Endothelial cell of umbilical vein (primary cell): ENCODE results near the gene LRP2.

ENCODE experiments used
- EZH2 ChIP-seq: IDR thresholded peaks from 2 replicates; pipeline ENCODE4 v1.6.1; 2012; ENCODE audit warnings: borderline replicate concordance, low read depth, mild to moderate bottlenecking, moderate library complexity, low read length, inconsistent platforms; ENCODE audit not compliant: severe bottlenecking
- JUN ChIP-seq: IDR thresholded peaks from 2 replicates; pipeline ENCODE4 v1.6.1; 2011; ENCODE audit warnings: borderline replicate concordance, low read depth; ENCODE audit not compliant: insufficient read length, insufficient read depth
- MYC ChIP-seq: IDR thresholded peaks from one replicate; pipeline ENCODE4 v1.6.1; 2011; ENCODE audit warnings: mild to moderate bottlenecking, low read depth, low read length
- POLR2A ChIP-seq: IDR thresholded peaks from 2 replicates; pipeline ENCODE4 v1.6.1; 2012; ENCODE audit warnings: low read depth, mild to moderate bottlenecking, control low read depth, low read length
- POLR2AphosphoS5 ChIP-seq: IDR thresholded peaks from 2 replicates; pipeline ENCODE4 v1.6.1; 2012; ENCODE audit warnings: low read depth, mild to moderate bottlenecking, control low read depth, low read length, moderate library complexity; ENCODE audit not compliant: insufficient read depth
- TF ChIP-seq, protein P1 (sequence below), 2 donors: IDR thresholded peaks; 1 replicate in 1 of 2; 2 replicates in 1 of 2; pipeline ENCODE4 v1.5.1; 2011; ENCODE audit warnings: low read length in 2 of 2, mild to moderate bottlenecking in 2 of 2, moderate library complexity in 2 of 2, control low read depth in 1 of 2, inconsistent platforms in 1 of 2, low read depth in 1 of 2; ENCODE audit not compliant: insufficient read depth in 1 of 2; ENCODE audit errors: extremely low read depth in 1 of 2

DNA sequence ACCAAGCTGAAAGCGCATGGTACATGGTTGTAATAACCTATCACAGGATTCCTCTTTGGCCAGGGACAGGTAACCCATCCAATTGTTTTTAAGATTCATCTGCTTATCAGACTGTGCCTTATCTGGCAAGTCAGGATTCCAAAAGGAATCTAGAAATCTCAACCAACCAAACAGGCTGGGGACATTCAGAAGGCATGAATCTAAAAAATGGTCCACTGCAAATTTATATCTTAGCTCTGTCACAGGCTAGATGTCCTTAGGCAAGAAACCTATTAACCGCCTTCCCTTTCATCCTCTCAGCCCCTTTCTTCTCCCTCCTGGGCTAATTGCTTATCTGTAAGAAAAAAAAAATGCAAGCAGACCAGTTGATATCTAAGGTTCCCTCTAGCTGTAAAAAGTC lies 4.3 kb downstream of the LRP2 start:
- TF ChIP-seq POLR2AphosphoS5 = no peak
- TF ChIP-seq, protein P1, sequence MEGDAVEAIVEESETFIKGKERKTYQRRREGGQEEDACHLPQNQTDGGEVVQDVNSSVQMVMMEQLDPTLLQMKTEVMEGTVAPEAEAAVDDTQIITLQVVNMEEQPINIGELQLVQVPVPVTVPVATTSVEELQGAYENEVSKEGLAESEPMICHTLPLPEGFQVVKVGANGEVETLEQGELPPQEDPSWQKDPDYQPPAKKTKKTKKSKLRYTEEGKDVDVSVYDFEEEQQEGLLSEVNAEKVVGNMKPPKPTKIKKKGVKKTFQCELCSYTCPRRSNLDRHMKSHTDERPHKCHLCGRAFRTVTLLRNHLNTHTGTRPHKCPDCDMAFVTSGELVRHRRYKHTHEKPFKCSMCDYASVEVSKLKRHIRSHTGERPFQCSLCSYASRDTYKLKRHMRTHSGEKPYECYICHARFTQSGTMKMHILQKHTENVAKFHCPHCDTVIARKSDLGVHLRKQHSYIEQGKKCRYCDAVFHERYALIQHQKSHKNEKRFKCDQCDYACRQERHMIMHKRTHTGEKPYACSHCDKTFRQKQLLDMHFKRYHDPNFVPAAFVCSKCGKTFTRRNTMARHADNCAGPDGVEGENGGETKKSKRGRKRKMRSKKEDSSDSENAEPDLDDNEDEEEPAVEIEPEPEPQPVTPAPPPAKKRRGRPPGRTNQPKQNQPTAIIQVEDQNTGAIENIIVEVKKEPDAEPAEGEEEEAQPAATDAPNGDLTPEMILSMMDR (IDR thresholded peaks at IDR 0.05; ENCODE audit: extremely low read depth in 1 of 2, insufficient read depth in 1 of 2, low read depth in 1 of 2, low read length in 2 of 2) = no peak
- no peak for TF ChIP-seq POLR2A
- no peak for TF ChIP-seq EZH2
- TF ChIP-seq JUN = no peak
- TF ChIP-seq MYC = no peak
